ENCODE results near the gene PRKCA.
"Not testable (repeated sequence)": the region's sequence is repeated elsewhere in the genome, so short reads cannot be mapped to it uniquely, and the experiment has no call there.

PRKCA gene

DNA sequence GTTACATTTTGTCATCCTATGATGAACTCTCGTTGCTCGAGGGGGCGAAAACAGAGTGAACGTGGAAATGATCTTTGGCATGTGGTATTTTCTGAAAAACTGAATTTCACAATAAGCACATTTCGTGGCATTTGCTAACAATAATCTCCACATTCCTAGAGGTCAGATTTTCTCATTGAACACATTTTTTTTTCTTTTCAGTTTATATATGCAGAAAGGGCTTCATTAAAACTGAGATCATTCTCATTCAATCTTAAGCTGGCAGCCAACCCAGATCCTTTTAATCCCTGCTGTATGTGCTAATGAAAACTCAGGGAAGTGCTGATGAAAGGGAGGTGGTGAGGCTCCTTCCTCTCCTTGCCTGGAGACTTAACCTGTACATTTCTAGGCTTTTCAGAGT, 52.6 kb downstream of the PRKCA start:
- no peak overlapping the region for H3K27ac ChIP-seq
- TF ChIP-seq, protein P1, sequence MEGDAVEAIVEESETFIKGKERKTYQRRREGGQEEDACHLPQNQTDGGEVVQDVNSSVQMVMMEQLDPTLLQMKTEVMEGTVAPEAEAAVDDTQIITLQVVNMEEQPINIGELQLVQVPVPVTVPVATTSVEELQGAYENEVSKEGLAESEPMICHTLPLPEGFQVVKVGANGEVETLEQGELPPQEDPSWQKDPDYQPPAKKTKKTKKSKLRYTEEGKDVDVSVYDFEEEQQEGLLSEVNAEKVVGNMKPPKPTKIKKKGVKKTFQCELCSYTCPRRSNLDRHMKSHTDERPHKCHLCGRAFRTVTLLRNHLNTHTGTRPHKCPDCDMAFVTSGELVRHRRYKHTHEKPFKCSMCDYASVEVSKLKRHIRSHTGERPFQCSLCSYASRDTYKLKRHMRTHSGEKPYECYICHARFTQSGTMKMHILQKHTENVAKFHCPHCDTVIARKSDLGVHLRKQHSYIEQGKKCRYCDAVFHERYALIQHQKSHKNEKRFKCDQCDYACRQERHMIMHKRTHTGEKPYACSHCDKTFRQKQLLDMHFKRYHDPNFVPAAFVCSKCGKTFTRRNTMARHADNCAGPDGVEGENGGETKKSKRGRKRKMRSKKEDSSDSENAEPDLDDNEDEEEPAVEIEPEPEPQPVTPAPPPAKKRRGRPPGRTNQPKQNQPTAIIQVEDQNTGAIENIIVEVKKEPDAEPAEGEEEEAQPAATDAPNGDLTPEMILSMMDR (IDR thresholded peaks at IDR 0.05), result no peak
- no peak for TF ChIP-seq ZFX (IDR thresholded peaks at IDR 0.05; ENCODE audit: borderline replicate concordance)

DNA sequence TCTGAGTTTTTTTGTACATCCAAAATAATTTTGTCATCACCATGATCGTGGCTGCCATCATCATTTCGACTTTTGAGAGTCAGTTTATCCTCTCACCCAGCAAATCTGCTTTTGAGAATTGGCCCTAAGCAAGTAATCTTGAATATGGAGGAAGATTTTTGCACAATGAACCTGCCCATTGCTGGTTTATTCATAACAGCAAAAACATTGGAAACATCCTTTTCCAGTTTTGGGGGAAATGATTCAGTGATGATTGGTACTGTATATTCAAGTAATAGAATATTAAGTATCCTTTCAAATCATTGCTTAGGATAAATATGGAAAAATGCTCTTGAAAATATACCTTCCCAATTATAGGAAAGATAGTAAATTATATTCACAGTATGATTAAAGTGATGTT, 53.1 kb downstream of the PRKCA start:
- TF ChIP-seq, protein P1 (IDR thresholded peaks at IDR 0.05), result no peak
- no peak for TF ChIP-seq ZFX (IDR thresholded peaks at IDR 0.05; ENCODE audit: borderline replicate concordance)
- no peak overlapping the region for H3K27ac ChIP-seq

DNA sequence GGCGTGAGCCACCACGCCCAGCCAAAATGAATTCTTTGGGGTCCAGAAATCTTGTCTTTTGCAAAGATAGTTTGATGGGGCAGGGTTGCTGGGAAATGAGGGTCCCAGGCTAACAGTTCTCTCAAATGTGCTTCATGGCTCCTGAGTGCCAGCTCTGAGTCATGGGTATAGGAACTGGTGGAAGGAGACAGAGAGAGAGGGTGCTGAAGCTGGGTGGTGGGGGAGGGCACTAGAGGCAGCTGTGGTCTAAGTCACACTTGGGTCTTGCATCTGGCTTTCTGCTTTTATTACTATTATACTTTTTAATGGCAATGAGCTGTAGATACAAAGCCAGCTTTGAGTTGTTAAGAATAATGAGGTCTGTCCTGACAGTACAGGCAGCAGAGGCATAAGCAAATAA, 54.6 kb downstream of the PRKCA start:
- TF ChIP-seq, protein P1 (IDR thresholded peaks at IDR 0.05), result no peak
- TF ChIP-seq ZFX (IDR thresholded peaks at IDR 0.05; ENCODE audit: borderline replicate concordance), result no peak
- no peak overlapping the region for H3K27ac ChIP-seq

DNA sequence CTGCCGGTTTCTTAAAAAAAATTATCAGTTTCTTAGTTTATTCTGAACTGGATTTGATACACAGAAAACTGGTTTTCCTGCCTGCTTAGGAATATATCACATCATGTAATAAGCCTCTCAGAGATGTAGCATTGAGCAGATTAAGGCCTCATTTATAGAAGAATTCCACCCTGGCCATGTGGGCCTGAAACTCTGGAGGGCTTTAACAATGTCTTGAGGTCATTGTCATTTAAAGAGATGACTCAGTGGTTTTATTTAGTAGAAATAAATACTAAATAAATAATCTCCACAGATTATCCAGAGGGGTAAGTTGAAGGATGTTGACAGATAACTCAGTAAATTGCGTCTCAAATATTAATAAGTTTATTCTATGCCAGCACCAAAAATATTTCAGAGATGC, 56.9 kb downstream of the PRKCA start:
- TF ChIP-seq, protein P1 (IDR thresholded peaks at IDR 0.05), result no peak
- no peak for TF ChIP-seq ZFX (IDR thresholded peaks at IDR 0.05; ENCODE audit: borderline replicate concordance)

DNA sequence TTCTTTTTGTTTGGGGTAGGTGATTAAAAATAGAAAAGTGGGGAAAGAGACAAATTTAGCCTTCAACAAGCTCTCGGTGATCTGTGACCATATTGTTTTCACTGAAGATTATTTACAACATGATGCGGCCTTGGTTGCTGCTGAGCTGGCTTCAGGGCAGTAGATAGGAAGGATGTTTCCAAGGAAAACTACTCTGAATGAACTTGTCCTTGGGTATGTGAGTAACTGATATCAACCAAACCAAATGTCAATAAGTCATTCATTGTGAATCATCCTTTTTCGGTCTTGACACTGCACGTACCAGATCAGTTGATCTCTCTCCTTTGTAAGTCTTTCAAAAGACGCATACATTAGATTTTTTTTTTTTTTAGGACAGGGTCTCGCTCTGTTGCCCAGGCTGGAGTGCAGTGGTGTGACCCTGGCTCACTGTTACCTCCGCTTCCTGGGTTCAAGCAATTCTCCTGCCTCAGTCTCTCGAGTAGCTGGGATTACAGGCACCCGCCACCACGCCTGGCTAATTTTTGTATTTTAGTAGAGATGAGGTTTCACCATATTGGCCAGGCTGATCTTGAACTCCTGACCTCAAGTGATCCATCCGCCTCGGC, 58.6 kb downstream of the PRKCA start:
- not testable (repeated sequence) for H3K27ac ChIP-seq

More for the DNA sequence above, 56.9 kb downstream of the PRKCA start:
- H3K27ac ChIP-seq, result no peak overlapping the region

DNA sequence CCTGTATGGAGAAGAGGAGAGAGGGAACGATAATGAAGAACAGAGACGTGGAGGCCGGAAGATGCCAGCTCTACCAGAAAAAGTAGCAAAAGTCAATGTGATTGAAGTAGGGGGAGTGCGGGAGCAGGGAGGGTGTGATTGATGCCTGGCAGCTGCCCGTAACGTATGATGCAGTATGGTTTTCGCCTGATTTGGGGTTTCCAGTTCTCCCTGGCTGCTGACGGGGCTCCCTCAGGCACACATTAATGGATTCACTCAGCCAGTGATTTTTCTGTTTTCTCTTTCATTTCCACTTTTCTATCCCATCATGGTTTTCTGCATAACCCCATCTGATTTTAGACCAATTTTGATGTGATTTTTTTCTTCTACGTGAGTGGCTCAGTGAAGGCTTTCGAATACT, 62.1 kb downstream of the PRKCA start:
- no peak overlapping the region for H3K27ac ChIP-seq
- no peak for TF ChIP-seq ZFX (IDR thresholded peaks at IDR 0.05; ENCODE audit: borderline replicate concordance)
- TF ChIP-seq, protein P1 (IDR thresholded peaks at IDR 0.05), result no peak

DNA sequence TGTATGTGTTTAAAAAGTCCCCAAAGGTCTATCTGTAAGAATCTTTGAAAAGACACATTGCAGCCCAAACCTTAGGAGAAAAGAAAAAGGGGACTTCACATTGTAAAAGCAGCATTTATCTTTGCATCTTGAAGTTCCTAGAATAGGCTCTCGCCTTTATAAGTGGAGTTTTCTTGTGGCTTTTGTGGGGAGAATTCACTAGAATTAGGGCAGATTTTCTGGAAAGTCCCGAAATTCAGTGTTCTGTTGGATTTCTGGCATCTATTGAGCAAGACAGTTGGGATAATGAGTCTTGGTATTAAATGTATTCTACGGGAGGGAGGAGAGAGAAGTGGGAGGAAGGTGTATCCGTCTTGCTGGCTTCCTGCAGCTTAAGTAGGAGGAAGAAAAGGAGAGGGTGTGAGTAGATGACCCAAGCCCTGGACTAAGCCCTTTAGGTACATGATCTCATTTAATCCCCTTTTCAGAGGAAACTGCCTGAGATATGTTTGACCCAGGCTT, 62.6 kb downstream of the PRKCA start:
- no peak overlapping the region for H3K27ac ChIP-seq

More for the DNA sequence above, 62.6 kb downstream of the PRKCA start:
- TF ChIP-seq, protein P1 (IDR thresholded peaks at IDR 0.05), result no peak
- no peak for TF ChIP-seq ZFX (IDR thresholded peaks at IDR 0.05; ENCODE audit: borderline replicate concordance)
